ENCODE data around the gene CCDC73. TPM values are rescaled to one million over a fixed set of nuclear protein-coding genes. Genes with fewer than 3 reads are reported as not detected.

Gene CCDC73
- polyA plus RNA-seq, 1 donor (not counting 4 experiments of a cell fraction or from before 2014, with no cell fraction given) = not detected

- no peak overlapping the region for H3K4me3 ChIP-seq (ENCODE audit: control insufficient read depth in 2 of 3, extremely low read depth in 1 of 3, insufficient read depth in 2 of 3, low read depth in 1 of 3, low read length in 3 of 3)
- dilution Hi-C loops (cut with MboI; ENCODE audit: extremely low pct_ligation_motif_present, low sequenced_read_pairs) = no loop called here
- no peaks in the 10 kb centered on the region for H3K27me3 ChIP-seq (ENCODE audit: control insufficient read depth, extremely low read depth, insufficient read depth, low read length)
- H2AFZ ChIP-seq (ENCODE audit: control insufficient read depth, low read length) = no peak overlapping the region
- no peak overlapping the region for H3K9ac ChIP-seq (ENCODE audit: control insufficient read depth, extremely low read depth, insufficient read depth, low read length)
- H3K36me3 ChIP-seq (ENCODE audit: control insufficient read depth in 2 of 2, extremely low read depth in 1 of 2, insufficient read depth in 2 of 2, low read length in 2 of 2) = no peaks in the 10 kb centered on the region
- H3K4me2 ChIP-seq (ENCODE audit: control insufficient read depth, extremely low read depth, insufficient read depth, low read depth, low read length) = no peak overlapping the region
- H3K27ac ChIP-seq (ENCODE audit: control insufficient read depth, insufficient read depth, low read length) = no peak overlapping the region
- no peaks in the 10 kb centered on the region for H3K4me1 ChIP-seq (ENCODE audit: control insufficient read depth, extremely low read depth, insufficient read depth, low read length)
- H4K20me1 ChIP-seq (ENCODE audit: control insufficient read depth, extremely low read depth, insufficient read depth, low read length) = no peaks in the 10 kb centered on the region
- TF ChIP-seq EZH2 (IDR thresholded peaks at IDR 0.05; ENCODE audit: low read length) = no peak
- FAIRE-seq (no peak), DNase-seq (ENCODE audit: low read depth, low spot score) (no peak)
- H3K9me3 ChIP-seq (ENCODE audit: control insufficient read depth, low read depth, low read length) = no peaks in the 10 kb centered on the region
- no peaks in the 10 kb centered on the region for H3K9me1 ChIP-seq (ENCODE audit: control insufficient read depth, extremely low read depth, insufficient read depth, low read length)
- H3K79me2 ChIP-seq (ENCODE audit: control insufficient read depth, insufficient read depth, low read length) = no peaks in the 10 kb centered on the region
Observed at GRCh38 chr11:32575070-32575469, 219.4 kb downstream of the CCDC73 start.

DNA sequence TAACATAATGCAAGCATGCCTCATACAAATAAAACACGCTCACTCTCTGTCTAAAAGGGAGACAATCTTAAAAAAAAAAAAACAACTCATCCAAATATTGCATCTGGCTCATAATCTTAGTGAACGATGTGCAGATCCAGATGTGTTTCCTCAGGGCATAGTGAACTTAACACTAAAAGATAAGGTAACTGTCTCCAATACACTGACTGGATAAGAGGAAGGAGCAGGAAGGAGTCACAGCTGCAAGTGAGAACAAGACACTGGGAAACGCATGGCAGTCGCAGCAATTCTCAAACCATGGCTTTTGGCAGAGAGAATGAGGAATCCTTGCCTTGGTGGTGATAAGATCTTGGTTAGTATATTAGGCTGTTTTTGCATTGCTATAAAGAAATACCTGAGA is 220.0 kb downstream of the CCDC73 start:
- DNase-seq (ENCODE audit: low read depth, low spot score) (no peak), FAIRE-seq (no peak)
- Histone ChIP-seq H3K27ac (ENCODE audit: control insufficient read depth, insufficient read depth, low read length) (no peak overlapping the region), H3K4me1 (ENCODE audit: control insufficient read depth, extremely low read depth, insufficient read depth, low read length) (no peaks in the 10 kb centered on the region), H3K36me3 (ENCODE audit: control insufficient read depth in 2 of 2, extremely low read depth in 1 of 2, insufficient read depth in 2 of 2, low read length in 2 of 2) (no peaks in the 10 kb centered on the region), H3K9me3 (ENCODE audit: control insufficient read depth, low read depth, low read length) (no peaks in the 10 kb centered on the region), H3K27me3 (ENCODE audit: control insufficient read depth, extremely low read depth, insufficient read depth, low read length) (no peaks in the 10 kb centered on the region), H4K20me1 (ENCODE audit: control insufficient read depth, extremely low read depth, insufficient read depth, low read length) (no peaks in the 10 kb centered on the region), H3K9ac (ENCODE audit: control insufficient read depth, extremely low read depth, insufficient read depth, low read length) (no peak overlapping the region), H3K4me2 (ENCODE audit: control insufficient read depth, extremely low read depth, insufficient read depth, low read depth, low read length) (no peak overlapping the region), H3K4me3 (ENCODE audit: control insufficient read depth in 2 of 3, extremely low read depth in 1 of 3, insufficient read depth in 2 of 3, low read depth in 1 of 3, low read length in 3 of 3) (no peak overlapping the region), H2AFZ (ENCODE audit: control insufficient read depth, low read length) (no peak overlapping the region), H3K79me2 (ENCODE audit: control insufficient read depth, insufficient read depth, low read length) (no peaks in the 10 kb centered on the region), H3K9me1 (ENCODE audit: control insufficient read depth, extremely low read depth, insufficient read depth, low read length) (no peaks in the 10 kb centered on the region)
- dilution Hi-C loops (cut with MboI; ENCODE audit: extremely low pct_ligation_motif_present, low sequenced_read_pairs) = no loop called here
- TF ChIP-seq, protein P1, sequence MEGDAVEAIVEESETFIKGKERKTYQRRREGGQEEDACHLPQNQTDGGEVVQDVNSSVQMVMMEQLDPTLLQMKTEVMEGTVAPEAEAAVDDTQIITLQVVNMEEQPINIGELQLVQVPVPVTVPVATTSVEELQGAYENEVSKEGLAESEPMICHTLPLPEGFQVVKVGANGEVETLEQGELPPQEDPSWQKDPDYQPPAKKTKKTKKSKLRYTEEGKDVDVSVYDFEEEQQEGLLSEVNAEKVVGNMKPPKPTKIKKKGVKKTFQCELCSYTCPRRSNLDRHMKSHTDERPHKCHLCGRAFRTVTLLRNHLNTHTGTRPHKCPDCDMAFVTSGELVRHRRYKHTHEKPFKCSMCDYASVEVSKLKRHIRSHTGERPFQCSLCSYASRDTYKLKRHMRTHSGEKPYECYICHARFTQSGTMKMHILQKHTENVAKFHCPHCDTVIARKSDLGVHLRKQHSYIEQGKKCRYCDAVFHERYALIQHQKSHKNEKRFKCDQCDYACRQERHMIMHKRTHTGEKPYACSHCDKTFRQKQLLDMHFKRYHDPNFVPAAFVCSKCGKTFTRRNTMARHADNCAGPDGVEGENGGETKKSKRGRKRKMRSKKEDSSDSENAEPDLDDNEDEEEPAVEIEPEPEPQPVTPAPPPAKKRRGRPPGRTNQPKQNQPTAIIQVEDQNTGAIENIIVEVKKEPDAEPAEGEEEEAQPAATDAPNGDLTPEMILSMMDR (optimal IDR thresholded peaks at IDR 0.05 in 1 of 3, IDR thresholded peaks at IDR 0.05 in 1 of 3, conservative IDR thresholded peaks at IDR 0.05 in 1 of 3; ENCODE audit: extremely low read depth in 1 of 3, insufficient read depth in 2 of 3, low read length in 3 of 3) = no peak
- TF ChIP-seq EZH2 (IDR thresholded peaks at IDR 0.05; ENCODE audit: low read length) = no peak

- H4K20me1 ChIP-seq (ENCODE audit: control insufficient read depth, extremely low read depth, insufficient read depth, low read length) = no peaks in the 10 kb centered on the region
- DNase-seq (ENCODE audit: low read depth, low spot score) (no peak), FAIRE-seq (no peak)
- no peak for TF ChIP-seq EZH2 (IDR thresholded peaks at IDR 0.05; ENCODE audit: low read length)
- TF ChIP-seq, protein P1 (optimal IDR thresholded peaks at IDR 0.05 in 1 of 3, IDR thresholded peaks at IDR 0.05 in 1 of 3, conservative IDR thresholded peaks at IDR 0.05 in 1 of 3; ENCODE audit: extremely low read depth in 1 of 3, insufficient read depth in 2 of 3, low read length in 3 of 3) = no peak
- H3K4me1 ChIP-seq (ENCODE audit: control insufficient read depth, extremely low read depth, insufficient read depth, low read length) = no peaks in the 10 kb centered on the region
- no peaks in the 10 kb centered on the region for H3K36me3 ChIP-seq (ENCODE audit: control insufficient read depth in 2 of 2, extremely low read depth in 1 of 2, insufficient read depth in 2 of 2, low read length in 2 of 2)
- no peaks in the 10 kb centered on the region for H3K9me3 ChIP-seq (ENCODE audit: control insufficient read depth, low read depth, low read length)
- H3K4me2 ChIP-seq (ENCODE audit: control insufficient read depth, extremely low read depth, insufficient read depth, low read depth, low read length) = no peak overlapping the region
- dilution Hi-C loops (cut with MboI; ENCODE audit: extremely low pct_ligation_motif_present, low sequenced_read_pairs) = no loop called here
- H2AFZ ChIP-seq (ENCODE audit: control insufficient read depth, low read length) = no peak overlapping the region
- H3K27ac ChIP-seq (ENCODE audit: control insufficient read depth, insufficient read depth, low read length) = no peak overlapping the region
- H3K4me3 ChIP-seq (ENCODE audit: control insufficient read depth in 2 of 3, extremely low read depth in 1 of 3, insufficient read depth in 2 of 3, low read depth in 1 of 3, low read length in 3 of 3) = no peak overlapping the region
- H3K9ac ChIP-seq (ENCODE audit: control insufficient read depth, extremely low read depth, insufficient read depth, low read length) = no peak overlapping the region
- H3K27me3 ChIP-seq (ENCODE audit: control insufficient read depth, extremely low read depth, insufficient read depth, low read length) = no peaks in the 10 kb centered on the region
- no peaks in the 10 kb centered on the region for H3K79me2 ChIP-seq (ENCODE audit: control insufficient read depth, insufficient read depth, low read length)
- H3K9me1 ChIP-seq (ENCODE audit: control insufficient read depth, extremely low read depth, insufficient read depth, low read length) = no peaks in the 10 kb centered on the region
Observed at GRCh38 chr11:32573228-32573627, 221.2 kb downstream of the CCDC73 start.
